Osteoblast (primary cell): Measurements from ENCODE around the gene ANKRD44. TPM values are rescaled to one million over a fixed set of nuclear protein-coding genes. Genes with fewer than 3 reads are reported as not detected.

ENCODE experiments used
- DNase-seq: peaks from one replicate; pipeline ENCODE4 v3.0.0; 2011; ENCODE audit warnings: low spot score, mixed read lengths; ENCODE audit not compliant: insufficient read length; ENCODE audit errors: missing footprints
- H2AFZ ChIP-seq: 2 replicates; pipeline ENCODE4 v1.6.0; 2011; ENCODE audit warnings: mild to moderate bottlenecking, low read length
- H3K27ac ChIP-seq: 2 replicates; pipeline ENCODE4 v1.5.1; 2011; ENCODE audit warnings: mild to moderate bottlenecking, low read depth, low read length, moderate library complexity
- H3K27me3 ChIP-seq: 2 replicates; pipeline ENCODE4 v1.6.0; 2012; ENCODE audit warnings: mild to moderate bottlenecking, control low read depth, inconsistent platforms, low read length, moderate library complexity; ENCODE audit not compliant: insufficient read depth
- H3K36me3 ChIP-seq: 2 replicates; pipeline ENCODE4 v1.5.1; 2011; ENCODE audit warnings: mild to moderate bottlenecking, low read length, control low read depth, moderate library complexity; ENCODE audit not compliant: insufficient read depth
- H3K4me1 ChIP-seq: 2 replicates; pipeline ENCODE4 v1.5.1; 2011; ENCODE audit warnings: mild to moderate bottlenecking, low read length, control low read depth, moderate library complexity; ENCODE audit not compliant: insufficient read depth
- H3K4me2 ChIP-seq: 2 replicates; pipeline ENCODE4 v1.6.0; 2011; ENCODE audit warnings: mild to moderate bottlenecking, low read length; ENCODE audit not compliant: insufficient read depth
- H3K4me3 ChIP-seq: fragments of 200-600 bp; sonication (generic); 3 replicates; pipeline ENCODE4 v1.5.1; 2012; ENCODE audit warnings: mild to moderate bottlenecking, low read length, inconsistent platforms; ENCODE audit not compliant: insufficient read depth
- H3K79me2 ChIP-seq: 2 replicates; pipeline ENCODE4 v1.6.0; 2012; ENCODE audit warnings: mild to moderate bottlenecking, low read length, control low read depth, inconsistent platforms; ENCODE audit not compliant: insufficient read depth
- H3K9me3 ChIP-seq: 2 replicates; pipeline ENCODE4 v1.5.1; 2011; ENCODE audit warnings: low read depth, low read length, control low read depth
- H4K20me1 ChIP-seq: 2 replicates; pipeline ENCODE4 v1.6.0; 2012; ENCODE audit warnings: mild to moderate bottlenecking, low read length, control low read depth; ENCODE audit not compliant: insufficient read depth
- total RNA-seq: library from RNA; depleted of rRNA; stranded (reverse); fragments of >200 nt; gene quantifications from 2 replicates; pipeline ENCODE4 v1.2.3, GENCODE V29; 2012
- TF ChIP-seq, protein P1 (sequence below): IDR thresholded peaks from 2 replicates; pipeline ENCODE4 v1.5.1; 2011; ENCODE audit warnings: mild to moderate bottlenecking, low read depth, low read length, moderate library complexity; ENCODE audit errors: extremely low read depth

Gene ANKRD44
- total RNA-seq, 1 donor, result 44.5 TPM

DNA sequence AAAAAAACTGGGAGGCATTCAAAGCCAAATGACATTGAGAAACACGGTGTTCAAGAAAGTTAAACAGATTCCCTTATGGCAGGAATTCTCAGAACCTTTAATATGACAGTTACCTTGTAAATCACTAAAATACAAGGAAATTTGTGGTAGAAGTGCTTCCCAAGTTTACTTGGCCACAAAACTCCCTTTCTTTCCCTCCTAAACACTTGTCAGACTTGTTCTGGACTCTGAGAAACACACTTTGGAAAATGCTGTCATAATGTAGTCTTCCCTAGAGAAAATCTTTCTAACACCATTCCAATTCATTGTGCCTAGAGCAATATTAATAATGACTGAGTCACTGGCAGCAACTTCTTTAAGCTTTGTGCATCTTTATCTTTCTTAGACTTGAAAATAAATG is 140.4 kb downstream of the ANKRD44 start:
- no peak overlapping the region for H3K4me3 ChIP-seq
- H4K20me1 ChIP-seq, result no peaks in the 10 kb centered on the region
- TF ChIP-seq, protein P1, sequence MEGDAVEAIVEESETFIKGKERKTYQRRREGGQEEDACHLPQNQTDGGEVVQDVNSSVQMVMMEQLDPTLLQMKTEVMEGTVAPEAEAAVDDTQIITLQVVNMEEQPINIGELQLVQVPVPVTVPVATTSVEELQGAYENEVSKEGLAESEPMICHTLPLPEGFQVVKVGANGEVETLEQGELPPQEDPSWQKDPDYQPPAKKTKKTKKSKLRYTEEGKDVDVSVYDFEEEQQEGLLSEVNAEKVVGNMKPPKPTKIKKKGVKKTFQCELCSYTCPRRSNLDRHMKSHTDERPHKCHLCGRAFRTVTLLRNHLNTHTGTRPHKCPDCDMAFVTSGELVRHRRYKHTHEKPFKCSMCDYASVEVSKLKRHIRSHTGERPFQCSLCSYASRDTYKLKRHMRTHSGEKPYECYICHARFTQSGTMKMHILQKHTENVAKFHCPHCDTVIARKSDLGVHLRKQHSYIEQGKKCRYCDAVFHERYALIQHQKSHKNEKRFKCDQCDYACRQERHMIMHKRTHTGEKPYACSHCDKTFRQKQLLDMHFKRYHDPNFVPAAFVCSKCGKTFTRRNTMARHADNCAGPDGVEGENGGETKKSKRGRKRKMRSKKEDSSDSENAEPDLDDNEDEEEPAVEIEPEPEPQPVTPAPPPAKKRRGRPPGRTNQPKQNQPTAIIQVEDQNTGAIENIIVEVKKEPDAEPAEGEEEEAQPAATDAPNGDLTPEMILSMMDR, result no peak
- H3K36me3 ChIP-seq, result no peaks in the 10 kb centered on the region
- H3K4me1 ChIP-seq, result peaks cover 10% of the 10 kb centered on the region
- H3K9me3 ChIP-seq, result no peaks in the 10 kb centered on the region
- H3K27me3 ChIP-seq, result no peaks in the 10 kb centered on the region
- H3K79me2 ChIP-seq, result no peaks in the 10 kb centered on the region
- H2AFZ ChIP-seq, result no peak overlapping the region
- no peak for DNase-seq
- H3K4me2 ChIP-seq, result no peak overlapping the region
- H3K27ac ChIP-seq, result no peak overlapping the region

DNA sequence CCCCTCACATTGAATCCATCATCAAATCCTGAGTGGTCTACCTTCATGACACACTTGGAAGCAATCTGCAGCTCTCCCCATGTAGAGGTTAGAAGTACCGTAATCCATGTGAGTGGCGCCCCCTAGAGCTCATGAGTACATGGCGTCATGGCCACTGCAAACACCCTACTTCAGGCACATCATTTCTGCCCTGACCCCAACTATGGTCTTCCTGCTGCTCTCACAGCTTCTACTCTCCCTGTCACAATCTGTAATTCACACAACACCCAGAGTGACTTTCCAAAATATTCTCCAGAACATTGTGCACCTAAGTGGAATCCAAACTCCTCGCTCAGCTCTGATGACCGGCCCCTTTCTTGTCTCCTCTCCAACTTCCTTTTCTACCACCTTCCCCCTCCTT is 141.9 kb downstream of the ANKRD44 start:
- Histone ChIP-seq H3K4me2 (no peak overlapping the region), H3K27ac (no peak overlapping the region), H3K36me3 (no peaks in the 10 kb centered on the region), H3K4me3 (no peak overlapping the region), H3K9me3 (no peaks in the 10 kb centered on the region), H3K4me1 (no peaks in the 10 kb centered on the region), H3K79me2 (no peaks in the 10 kb centered on the region), H3K27me3 (no peaks in the 10 kb centered on the region), H2AFZ (no peak overlapping the region), H4K20me1 (no peaks in the 10 kb centered on the region)
- TF ChIP-seq, protein P1, result peak; percentile 80
- peak; percentile 88 for DNase-seq

DNA sequence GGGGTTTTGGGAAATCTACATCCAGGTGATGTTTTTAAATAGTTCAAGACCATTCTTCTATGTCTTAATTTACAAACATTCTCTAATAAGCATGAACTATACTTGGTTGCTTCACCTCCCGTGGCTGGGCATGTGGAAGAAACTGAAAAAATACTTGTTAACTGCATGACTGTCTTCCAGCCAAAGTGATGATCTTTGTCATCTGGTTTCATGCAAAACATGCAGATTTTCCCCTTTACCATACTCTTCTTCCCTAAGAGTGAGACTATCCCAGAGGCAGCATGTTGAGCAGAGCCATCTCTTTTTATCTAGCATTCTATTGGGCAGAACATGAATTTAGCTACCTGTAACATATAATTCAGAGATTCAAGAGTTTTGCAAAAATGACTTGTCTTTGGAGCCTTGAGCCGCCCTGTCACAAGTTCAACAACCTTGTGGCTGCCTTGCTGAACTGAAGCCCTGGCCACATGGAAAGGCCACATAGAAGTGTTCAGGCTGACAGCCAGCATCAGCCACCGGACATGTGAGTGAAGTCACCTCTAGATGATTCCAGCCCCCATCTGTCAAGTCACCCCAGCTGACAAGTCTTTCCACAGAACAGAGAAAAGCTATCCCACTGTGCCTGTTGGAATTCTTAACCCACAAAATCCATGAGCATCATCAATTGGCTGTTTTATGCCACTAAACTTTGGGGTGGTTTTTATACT is 142.8 kb downstream of the ANKRD44 start:
- Histone ChIP-seq H3K4me1 (no peaks in the 10 kb centered on the region), H3K4me2 (no peak overlapping the region), H4K20me1 (no peaks in the 10 kb centered on the region), H2AFZ (no peak overlapping the region), H3K4me3 (no peak overlapping the region), H3K79me2 (no peaks in the 10 kb centered on the region), H3K27me3 (no peaks in the 10 kb centered on the region), H3K9me3 (no peaks in the 10 kb centered on the region), H3K27ac (no peak overlapping the region), H3K36me3 (no peaks in the 10 kb centered on the region)
- TF ChIP-seq, protein P1, result no peak
- DNase-seq, result no peak

DNA sequence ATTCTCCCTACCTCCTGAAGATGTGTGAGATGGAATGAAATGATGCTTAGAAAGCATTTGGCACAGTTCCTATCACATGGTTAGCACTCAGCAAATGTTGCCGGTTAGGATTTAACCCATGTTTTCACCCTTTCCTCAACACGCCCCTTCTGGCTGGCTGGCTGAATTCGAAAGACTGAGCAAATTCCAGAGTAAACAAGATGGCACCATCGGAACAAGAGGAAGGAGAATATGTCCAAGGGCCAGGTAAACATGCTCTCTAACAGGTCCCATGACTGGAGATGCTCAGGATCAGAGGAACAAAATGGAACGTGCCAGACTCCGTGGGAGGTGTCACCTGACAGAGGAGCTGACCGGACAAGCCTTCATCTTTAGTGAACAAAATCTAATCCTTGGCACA is 145.6 kb downstream of the ANKRD44 start:
- H2AFZ ChIP-seq, result no peak overlapping the region
- peaks cover 3% of the 10 kb centered on the region for H3K4me1 ChIP-seq
- no peak overlapping the region for H3K4me2 ChIP-seq
- no peaks in the 10 kb centered on the region for H3K79me2 ChIP-seq
- DNase-seq, result no peak
- H3K4me3 ChIP-seq, result no peak overlapping the region
- no peaks in the 10 kb centered on the region for H3K27me3 ChIP-seq
- no peaks in the 10 kb centered on the region for H3K9me3 ChIP-seq
- TF ChIP-seq, protein P1, result no peak
- H3K27ac ChIP-seq, result no peak overlapping the region
- H3K36me3 ChIP-seq, result no peaks in the 10 kb centered on the region
- H4K20me1 ChIP-seq, result no peaks in the 10 kb centered on the region
